HG02571 (cell line): Measurements from ENCODE around the gene KRT74.
"Not testable (repeated sequence)": the region's sequence is repeated elsewhere in the genome, so short reads cannot be mapped to it uniquely, and the experiment has no call there.

Source experiments
- ATAC-seq: cut with Tn5 transposase; IDR thresholded peaks from one replicate; pipeline ENCODE4 v1.9.1; 2021; ENCODE audit warnings: mild to moderate bottlenecking, moderate library complexity; ENCODE audit not compliant: unreplicated experiment

KRT74 gene

DNA sequence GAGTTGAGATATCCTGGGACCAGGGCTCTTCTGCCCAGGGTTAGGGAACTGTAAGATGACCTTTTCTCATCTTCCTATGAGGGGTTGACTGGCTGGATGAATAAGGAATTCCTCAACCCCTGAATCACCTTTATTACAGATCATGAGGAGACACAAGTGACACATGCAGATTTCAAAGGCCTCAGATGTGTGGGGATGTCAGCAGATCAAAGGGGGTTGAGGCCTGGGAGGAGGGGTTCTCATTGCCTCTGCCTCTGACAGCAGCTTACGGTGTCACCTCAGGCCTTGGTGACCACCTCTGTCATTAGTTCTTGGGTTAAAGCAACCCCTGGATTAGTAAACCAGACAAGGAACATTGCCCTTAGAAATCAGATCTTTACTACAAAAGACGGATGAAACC, 29.7 kb upstream of the KRT74 start:
- ATAC-seq: no peak

DNA sequence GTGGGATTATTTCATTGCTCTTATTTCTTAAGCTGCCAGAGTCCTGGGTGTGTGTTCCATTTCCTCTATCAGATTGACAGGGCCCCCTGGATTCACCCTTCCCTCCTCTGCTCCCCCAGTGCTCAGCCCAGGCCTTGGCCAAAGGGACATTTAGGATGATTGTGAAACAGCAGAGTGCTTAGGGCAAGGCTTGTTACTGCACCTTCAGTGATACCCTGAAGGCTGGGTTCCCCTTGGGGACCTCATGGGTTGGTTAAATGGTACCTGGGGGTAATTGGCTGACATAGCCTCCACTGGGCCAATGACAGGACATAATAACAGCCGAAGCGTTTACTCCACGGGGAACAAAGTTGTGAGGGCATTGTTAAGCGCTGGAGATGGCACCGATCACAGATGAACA, 28.9 kb upstream of the KRT74 start:
- ATAC-seq: no peak

DNA sequence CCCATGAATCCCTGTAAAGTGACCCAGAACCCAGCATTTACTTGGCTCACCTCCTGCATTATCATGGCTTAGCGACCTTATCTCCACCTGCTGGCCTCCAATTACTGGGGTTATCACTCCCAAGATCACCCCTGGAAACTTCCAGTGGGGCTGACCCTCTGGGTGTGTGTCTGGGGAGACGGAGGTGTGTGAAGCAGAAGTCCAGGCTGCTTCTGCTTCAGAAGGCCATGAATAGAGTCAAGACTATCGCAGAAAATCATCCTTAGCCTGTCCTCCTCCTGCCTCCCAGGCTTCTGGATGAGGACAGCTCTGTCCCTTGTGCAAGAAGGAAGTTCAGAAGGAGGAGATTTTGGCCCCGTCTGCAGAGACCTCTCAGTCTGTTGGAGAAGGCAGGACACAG, 28.0 kb upstream of the KRT74 start:
- ATAC-seq: no peak

DNA sequence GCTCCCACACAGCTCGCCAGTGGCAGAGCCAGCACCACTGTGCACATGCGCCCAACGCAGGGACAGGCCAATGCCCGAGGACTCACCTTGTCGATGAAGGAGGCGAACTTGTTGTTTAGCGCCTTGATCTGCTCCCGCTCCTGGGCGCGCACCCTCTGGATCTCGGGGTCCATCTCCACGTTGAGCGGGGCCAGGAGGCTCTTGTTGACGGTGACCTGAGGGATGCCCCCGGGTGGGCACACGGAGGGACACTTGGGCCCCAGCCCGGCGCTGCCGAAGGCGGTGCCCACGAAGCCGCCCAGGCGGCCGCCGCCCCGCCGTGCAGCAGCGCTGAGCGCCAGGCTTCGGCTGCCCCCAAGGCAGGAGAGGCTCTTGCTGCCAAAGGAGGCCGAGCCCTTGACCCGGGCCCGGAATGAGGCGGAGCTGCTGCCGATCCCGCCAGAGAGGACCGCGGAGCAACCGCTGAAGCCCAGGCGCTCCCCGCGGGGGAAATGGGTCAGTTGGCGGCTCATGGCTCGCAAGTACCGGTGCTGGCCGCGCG, 27.4 kb upstream of the KRT74 start, which contains the start of gene KRT72:
Gene KRT72 (minus strand): TSS at position 523 of the 541 bp plus-strand sequence. CDS start 11 bp downstream, at position 512.
- no peak for ATAC-seq

DNA sequence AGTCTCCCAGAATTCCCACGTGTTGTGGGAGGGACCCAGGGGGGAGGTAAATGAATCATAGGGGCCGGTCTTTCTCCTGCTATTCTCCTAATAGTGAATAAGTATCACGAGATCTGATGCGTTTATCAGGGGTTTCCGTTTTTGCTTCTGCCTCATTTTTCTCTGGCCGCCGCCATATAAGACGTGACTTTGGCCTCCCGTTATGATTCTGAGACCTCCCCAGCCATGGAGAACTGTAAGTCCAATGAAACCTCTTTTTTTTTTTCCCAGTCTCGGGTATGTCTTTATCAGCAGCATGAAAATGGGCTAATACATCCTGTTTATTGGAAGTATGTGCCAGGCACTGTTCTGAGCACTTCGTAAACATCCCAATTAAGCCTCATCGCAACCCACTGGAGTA, 26.8 kb upstream of the KRT74 start:
- ATAC-seq: no peak

DNA sequence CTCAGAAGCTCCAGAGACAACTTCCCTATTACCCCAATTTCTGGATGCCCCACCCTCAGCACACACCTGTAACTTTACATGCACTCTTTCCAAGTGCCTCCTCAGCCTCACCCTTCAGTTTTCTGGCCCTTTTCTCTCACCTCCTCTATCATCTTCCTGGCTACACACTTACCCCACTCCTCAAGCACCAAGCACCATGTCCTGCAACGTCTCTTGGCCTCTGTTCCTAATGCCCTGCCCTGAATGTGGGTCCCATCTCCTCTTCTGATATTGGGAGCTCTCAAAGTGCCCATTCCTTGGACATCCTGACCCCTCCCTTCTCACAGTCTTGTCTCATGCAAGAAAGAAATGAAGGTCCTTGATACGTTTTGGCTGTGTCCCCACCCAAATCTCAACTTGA, 26.4 kb upstream of the KRT74 start:
- ATAC-seq: no peak

DNA sequence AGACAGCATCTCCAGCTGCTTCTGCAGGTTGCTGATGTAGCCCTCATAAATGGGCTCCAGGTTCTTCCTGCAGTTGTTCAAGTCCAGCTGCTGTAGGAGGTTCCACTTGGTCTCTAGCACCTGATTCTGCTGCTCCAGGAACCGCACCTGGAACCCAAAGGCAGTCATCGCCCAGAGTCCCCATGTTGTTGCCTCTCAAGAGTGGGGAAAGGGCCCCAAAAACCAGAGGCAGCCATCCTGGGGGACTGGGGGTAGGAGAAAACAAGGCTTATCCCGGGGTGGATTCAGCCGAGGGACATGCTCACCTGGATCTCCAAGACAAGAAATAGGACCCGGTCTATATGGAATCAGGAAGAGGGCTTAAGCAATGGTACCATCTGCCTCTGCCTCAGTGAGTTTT, 25.3 kb upstream of the KRT74 start:
- no peak for ATAC-seq

DNA sequence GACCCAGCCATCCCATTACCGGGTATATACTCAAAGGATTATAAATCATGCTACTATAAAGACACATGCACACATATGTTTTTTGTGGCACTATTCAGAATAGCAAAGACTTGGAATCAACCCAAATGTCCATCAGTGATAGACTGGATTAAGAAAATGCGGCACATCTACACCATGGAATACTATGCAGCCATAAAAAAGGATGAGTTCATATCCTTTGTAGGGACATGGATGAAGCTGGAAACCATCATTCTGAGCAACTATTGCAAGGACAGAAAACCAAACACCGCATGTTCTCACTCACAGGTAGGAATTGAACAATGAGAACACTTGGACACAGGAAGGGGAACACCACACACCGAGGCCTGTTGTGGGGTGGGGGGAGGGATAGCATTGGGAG, 20.6 kb upstream of the KRT74 start:
- ATAC-seq: not testable (repeated sequence)

DNA sequence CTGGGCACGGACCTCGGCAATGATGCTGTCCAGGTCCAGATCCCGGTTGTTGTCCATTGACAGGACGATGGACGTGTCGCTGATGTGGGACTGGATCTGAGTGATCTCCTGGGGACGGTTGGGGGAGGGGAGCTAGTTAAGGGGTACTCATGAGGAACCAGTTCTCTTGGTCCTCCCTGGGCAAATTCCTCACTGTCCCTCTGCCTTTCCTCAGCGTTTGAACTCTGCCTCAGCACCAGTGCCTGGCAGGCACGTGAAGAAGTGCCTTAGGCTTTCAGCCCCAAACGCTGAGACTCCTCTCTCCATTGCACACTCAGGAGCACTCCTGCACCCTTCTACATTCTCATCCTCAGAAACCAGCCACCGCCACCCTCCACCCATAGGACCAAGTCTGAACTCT, 17.9 kb upstream of the KRT74 start:
- no peak for ATAC-seq

DNA sequence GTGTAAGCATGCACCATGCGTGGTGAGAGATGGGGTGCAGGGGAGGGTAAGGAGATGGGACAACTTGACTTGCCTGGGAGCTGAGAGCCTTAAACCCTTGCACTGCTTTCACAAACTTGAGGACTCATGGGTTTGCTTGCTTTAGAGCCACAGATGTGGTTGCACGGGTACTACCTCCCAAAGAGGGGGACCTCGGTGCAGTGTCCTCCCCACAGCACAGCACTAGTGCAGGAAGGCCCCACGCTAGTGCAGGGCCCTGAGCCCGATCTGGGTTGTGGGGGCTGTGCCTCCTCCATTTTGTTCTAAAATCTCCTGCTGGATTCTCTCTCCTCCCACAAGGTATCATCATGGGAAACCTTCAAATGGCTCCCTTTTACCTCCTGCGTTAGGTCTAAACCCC, 16.4 kb upstream of the KRT74 start:
- no peak for ATAC-seq

DNA sequence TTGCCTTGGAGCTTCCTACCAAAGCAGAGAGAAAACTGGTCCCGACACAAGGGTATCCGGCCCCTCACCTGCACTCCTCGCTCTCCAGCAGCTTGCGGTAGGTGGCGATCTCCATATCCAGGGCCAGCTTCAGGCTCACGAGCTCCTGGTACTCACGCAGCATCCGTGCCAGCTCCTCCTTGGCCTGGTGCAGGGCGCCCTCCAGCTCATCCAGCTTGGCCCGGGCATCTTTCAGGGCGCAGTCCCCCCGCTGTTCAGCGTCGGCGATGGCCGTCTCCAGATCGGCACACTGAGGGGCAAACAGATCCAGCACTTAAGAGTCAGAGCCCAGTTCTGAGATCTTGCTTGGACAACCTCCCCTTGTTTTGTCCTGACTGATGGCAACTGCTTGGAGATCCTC, 13.9 kb upstream of the KRT74 start:
- no peak for ATAC-seq

DNA sequence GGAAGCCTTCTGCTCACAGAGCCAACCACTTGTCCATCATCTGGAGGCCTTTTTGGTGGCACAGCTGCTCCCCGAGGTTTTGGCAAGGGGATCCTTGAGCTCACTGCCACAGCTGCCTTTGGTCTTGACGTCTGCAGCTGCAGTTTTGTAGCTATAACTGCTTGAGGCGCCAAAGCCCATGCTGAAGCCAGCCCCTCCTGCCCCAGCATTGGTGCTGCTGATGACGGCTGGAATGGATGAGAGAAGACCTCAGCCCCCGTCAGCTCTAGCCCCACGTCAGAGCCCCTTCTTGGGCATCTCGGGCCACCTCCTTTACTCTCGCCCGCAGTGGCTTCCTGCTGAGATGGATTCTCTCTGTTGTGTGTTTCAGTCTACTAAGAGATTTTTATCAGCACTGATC, 12.3 kb upstream of the KRT74 start:
- no peak for ATAC-seq

DNA sequence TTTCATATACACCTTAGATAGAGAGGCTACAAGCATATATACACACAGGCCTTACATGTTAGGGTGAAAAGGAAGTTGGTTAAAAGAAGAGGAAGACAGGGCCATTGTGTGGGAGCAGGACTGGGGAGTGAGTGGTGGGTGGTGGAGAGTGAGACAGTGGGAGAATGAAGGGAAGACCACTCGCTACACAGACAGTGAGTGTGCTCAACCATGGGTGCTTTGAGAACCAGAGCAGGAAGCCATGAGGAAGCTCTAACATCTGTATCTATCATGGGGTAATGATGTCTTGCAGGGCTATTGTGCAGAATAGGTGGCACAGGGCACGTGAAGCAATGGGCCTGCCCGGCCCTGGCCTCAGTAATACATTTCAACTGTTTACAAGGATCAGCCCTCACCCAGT, 11.4 kb upstream of the KRT74 start:
- ATAC-seq: no peak

DNA sequence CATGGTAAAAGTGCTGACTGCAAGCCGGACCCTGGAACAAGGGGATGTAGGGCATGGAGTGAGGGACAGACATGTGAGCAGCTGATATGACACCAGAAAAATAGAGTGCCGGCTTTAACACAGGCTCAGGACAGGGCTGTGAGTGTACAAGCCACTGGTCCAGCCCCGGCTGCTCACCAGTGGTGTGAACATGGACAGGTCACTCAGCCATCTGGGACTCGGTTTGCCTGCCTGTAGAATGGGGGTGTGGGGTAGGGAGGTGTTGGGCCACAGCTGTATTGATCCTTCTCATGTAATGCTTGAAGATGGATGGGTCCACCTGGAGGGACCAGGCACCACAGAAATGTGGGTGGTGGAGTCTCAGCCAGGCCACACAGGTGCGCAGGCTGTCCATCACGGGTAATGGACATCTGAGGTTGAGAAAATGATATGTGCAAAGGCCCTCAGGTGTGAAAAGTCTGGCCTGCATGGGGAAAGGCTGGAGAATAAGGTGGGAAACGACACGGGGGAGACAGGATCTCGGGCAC, 10.6 kb upstream of the KRT74 start:
- no peak for ATAC-seq

DNA sequence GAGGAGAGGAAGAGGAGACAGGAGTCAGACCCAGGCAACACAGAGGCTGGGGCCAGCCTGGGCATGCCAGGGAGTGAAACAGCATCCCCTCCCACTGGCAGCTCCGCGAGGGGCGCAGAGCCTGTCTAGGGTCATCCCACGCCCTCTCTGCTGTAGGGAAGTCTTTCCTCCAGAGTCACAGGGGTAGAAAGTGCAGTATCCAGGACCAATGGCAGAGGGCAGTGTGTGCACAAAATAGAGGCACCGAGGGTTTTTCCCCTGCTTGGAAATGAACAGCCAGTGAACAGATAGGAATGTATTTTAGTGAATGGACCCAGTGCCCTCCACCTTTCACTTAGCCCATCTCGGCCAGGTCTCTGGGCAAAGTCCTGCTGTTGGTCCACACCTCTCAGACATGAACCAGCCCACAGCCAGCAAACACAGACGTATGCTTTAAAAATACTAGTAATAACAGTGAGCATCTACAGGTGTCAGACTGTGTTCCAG, 9.4 kb upstream of the KRT74 start:
- no peak for ATAC-seq

DNA sequence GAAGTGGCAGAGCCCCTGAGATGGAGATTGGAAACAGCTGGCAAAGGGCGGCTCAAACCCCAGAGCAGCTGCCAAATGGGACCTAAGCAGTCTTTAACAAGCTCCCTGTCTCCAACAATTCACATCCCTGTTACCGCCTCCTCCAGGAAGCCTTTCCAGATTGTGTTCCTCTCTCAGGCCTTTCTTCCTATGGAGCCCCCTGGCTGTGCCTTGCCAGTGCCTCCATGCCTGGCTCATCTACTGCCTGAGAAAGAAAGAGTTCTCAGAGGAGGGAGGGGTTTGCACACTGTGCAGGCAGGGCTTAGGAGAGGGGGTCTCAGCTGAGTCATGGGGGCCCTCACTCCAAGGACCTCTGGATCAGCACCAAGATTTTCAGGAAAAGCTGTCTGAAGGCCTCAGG, 8.8 kb upstream of the KRT74 start:
- no peak for ATAC-seq

DNA sequence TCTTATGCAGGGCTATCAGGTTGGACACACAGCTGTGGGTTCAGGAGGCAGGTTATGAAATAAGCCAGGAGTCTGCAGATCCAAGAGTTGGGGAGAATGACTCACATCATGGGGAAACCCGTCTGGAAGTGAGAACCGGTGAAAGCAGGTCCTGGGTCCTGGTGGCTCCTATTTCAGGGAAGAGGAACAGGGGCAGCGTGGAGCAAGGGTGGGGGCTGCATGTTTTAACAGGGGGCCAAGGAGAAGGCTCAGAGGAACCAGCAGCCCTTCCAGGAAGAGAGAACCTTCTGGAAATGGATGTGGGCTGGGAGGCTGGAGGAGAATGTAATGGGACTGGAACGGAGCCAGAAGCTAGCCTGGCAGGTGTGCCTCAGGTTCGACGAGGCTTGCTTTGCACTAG, 7.8 kb upstream of the KRT74 start:
- no peak for ATAC-seq

DNA sequence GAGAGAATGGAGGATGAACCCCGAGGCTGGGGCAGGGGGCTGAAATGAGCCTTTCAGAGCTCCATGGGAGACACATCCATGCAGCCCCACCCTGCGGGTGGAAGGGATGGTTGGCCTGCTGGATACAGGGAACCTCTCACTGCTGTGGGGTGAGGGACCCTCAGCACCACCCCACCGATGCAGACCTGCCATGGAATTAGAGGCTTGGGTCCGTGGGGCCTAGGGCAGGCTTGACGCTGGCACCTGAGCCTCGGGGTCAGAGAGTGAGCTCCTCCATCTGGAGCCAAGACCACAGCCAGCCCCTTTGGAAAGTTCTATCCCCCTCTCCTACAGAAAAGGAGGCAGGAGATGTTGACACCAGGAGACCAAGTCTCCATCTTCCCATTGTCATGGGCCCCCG, 7.4 kb upstream of the KRT74 start:
- ATAC-seq: no peak

DNA sequence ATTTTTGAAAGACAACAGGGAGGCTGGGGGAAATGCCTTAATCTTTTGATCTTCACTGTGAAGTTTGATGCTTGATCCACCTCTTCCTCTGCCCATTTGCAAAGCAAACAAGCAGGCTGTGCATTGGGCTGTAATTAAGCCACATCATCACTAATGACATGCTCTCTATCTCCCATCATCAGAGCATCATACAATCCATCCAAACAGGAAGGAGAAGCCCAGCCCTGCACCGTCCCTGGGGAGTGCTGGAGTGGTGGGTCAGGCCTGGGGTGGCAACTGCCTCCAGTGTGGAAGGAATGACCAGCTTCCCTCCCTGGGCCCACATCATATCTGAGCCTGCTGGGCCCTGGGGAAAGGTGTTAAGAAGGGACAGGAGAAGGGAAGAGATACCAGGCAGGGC, 6.9 kb upstream of the KRT74 start:
- ATAC-seq: no peak

DNA sequence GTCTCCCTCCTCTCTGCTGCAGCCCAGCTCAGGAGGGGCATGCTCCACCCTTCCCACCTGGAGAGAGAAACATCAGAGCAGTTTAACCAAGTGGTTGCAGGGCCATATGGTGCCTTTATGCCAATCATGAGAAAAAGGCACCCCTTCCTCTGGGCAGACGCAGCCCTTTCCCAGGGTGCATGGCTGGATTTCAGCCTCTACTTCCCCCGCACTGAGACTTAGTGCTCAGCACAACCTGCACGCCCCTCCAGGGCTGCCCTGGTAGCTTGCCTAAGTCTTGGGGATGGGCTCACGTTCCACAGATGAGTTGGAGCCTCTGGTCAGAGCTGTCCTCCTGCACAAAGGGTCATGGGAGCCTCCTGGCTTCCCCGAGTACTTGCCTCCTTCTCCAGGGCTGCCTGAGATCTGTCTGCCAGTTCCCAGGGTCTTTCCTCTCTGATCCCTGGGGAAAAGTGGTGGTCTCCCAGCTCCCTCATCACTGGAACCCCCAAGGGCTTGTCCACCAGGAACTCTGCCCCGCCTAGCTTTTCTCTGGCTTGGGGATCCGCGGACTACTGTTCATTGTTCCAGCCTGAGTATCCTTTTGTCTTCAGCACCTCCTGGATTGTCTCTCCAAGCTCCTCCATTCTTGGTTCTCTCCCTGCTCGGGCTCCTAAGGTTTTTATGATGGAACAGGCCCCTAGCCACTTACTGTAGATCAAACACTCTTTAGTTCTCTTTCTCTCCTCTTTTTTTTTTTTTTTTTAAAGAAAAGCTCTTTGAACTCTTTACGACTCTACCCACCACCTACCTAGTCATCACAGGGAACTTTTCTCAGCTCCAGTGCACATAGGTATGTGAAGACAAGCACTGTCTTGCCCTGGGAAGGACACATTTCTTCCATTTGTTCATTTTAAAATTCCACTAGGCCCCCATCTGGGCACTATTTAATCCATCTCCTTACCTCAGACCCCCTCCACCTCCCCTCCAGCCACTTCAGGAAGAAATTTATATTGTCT, 6.1 kb upstream of the KRT74 start:
- no peak for ATAC-seq

DNA sequence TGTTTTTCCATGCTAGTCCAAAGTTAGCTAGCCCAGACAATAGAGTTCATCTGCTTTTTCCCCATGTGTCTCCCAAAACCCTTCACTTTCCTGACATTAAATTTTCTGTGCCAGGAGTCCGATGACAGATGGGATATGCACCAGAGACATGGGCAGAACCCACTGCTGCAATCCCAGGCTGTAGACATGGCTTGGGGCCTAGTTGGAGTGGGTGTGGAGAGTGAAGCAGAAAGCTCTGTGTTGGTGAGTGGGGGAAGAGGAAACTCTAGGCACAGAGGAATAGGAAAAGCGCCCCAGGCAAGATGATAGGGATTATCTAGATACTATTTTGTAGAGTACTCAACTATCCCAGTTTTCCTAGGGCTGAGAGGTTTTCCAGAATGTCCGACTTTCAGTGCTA, 4.8 kb upstream of the KRT74 start:
- no peak for ATAC-seq

DNA sequence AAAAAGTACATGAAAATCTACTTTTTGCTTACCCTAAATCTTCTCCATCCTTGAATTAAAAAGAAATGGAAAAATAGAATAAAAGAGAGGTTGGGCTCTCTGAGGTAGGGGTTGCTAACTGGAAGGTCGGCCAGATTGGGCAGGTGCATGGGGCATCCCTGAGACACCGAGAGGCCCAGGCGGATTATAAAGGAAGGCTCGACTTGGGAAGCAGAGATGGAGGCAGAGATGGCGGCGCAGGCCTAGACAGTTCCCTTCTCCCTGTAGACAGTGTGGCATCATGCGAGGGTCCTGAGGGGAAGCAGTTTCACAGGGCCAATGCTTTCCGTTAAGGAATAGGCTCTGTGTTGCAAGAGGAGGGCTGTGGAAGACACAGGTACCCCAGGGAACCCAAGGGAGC, 3.7 kb upstream of the KRT74 start:
- no peak for ATAC-seq
